HEK293T (cell line): ENCODE data around the gene STARD6.

Experiments used
- CTBP1 ChIP-seq: fragments of 450-650 bp; IDR thresholded peaks from 2 replicates; pipeline ENCODE4 v1.6.1; 2016; ENCODE audit warnings: borderline replicate concordance
- ELF4 ChIP-seq: fragments of 450-650 bp; IDR thresholded peaks from 2 replicates; pipeline ENCODE4 v1.6.1; 2017; ENCODE audit warnings: antibody characterized with exemption
- FOXA1 ChIP-seq: fragments of 450-650 bp; IDR thresholded peaks from 2 replicates; pipeline ENCODE4 v1.6.1; 2016; ENCODE audit warnings: mild to moderate bottlenecking
- FOXK2 ChIP-seq: fragments of 450-650 bp; IDR thresholded peaks from 2 replicates; pipeline ENCODE4 v1.6.1; 2016; ENCODE audit warnings: mild to moderate bottlenecking
- FOXM1 ChIP-seq: fragments of 450-650 bp; IDR thresholded peaks from 2 replicates; pipeline ENCODE4 v1.6.1; 2017; ENCODE audit warnings: mild to moderate bottlenecking, borderline replicate concordance
- HDGF ChIP-seq: fragments of 450-650 bp; IDR thresholded peaks from 2 replicates; pipeline ENCODE4 v1.6.1; 2017; ENCODE audit warnings: antibody characterized with exemption, borderline replicate concordance
- L3MBTL2 ChIP-seq: fragments of 450-650 bp; conservative IDR thresholded peaks from 2 replicates; pipeline ENCODE4 v1.6.1; 2016; ENCODE audit warnings: mild to moderate bottlenecking
- SP1 ChIP-seq: fragments of 450-650 bp; IDR thresholded peaks from 2 replicates; pipeline ENCODE4 v1.6.1; 2017
- SUZ12 ChIP-seq: fragments of 450-650 bp; IDR thresholded peaks from 2 replicates; pipeline ENCODE4 v1.6.1; 2016; ENCODE audit warnings: mild to moderate bottlenecking
- TF ChIP-seq, protein P1 (sequence below): fragments of 450-650 bp; IDR thresholded peaks from 2 replicates; pipeline ENCODE4 v1.6.1; 2016

DNA sequence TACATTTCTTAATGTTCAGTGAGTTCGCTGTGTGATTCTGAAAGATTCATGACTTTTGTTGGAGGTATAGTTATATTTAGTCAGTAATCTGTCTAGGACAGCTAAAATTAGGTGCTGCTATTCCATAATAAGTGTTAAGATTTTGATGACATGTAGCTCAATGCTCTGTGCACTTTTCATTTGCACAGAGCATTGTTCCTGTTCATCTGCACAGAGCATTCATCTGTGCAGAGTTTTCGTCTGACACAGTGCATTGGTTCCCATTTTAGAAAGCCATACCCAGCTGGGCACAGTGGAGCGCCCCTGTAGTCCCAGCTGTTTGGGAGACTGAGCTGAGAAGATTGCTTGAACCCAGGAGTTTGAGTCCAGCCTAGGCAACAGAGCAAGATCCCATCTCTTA lies 79.8 kb downstream of the STARD6 start:
- TF ChIP-seq FOXM1 (no peak), SUZ12 (no peak), CTBP1 (no peak), FOXK2 (no peak), HDGF (no peak), L3MBTL2 (no peak), FOXA1 (no peak), SP1 (no peak), ELF4 (no peak)
- TF ChIP-seq, protein P1, sequence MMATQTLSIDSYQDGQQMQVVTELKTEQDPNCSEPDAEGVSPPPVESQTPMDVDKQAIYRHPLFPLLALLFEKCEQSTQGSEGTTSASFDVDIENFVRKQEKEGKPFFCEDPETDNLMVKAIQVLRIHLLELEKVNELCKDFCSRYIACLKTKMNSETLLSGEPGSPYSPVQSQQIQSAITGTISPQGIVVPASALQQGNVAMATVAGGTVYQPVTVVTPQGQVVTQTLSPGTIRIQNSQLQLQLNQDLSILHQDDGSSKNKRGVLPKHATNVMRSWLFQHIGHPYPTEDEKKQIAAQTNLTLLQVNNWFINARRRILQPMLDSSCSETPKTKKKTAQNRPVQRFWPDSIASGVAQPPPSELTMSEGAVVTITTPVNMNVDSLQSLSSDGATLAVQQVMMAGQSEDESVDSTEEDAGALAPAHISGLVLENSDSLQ, result no peak
